Activated CD4-positive, alpha-beta T cell treated with anti-CD3 and anti-CD28 coated beads for 36 hours (primary cell): ENCODE measurements around the gene SNTN. TPM values are rescaled to one million over a fixed set of nuclear protein-coding genes. Genes with fewer than 3 reads are reported as not detected.
"Not testable (repeated sequence)": the region's sequence is repeated elsewhere in the genome, so short reads cannot be mapped to it uniquely, and the experiment has no call there.

Source experiments
- ATAC-seq: fragments of 200-7000 bp; cut with Tn5 transposase; one replicate; pipeline ENCODE4 v1.10.0; 2021; ENCODE audit warnings: mild to moderate bottlenecking, moderate library complexity
- CTCF ChIA-PET: fragments of 350-600 bp; sonication (Branson Sonifier 250); formaldehyde crosslinking; loops from one replicate; lab custom pipeline; 2021; ENCODE audit warnings: antibody characterized with exemption; lab: Charles Lee
- POLR2A ChIA-PET: fragments of 350-600 bp; sonication (Branson Sonifier 250); formaldehyde crosslinking; loops from one replicate; lab custom pipeline; 2021; ENCODE audit warnings: antibody characterized with exemption, inconsistent platforms; lab: Charles Lee
- DNase-seq: peaks from one replicate; pipeline ENCODE4 v3.0.0-alpha.2; 2020
- H3K27ac Mint-ChIP-seq: one replicate; pipeline ENCODE4 v1.8.0; 2021; ENCODE audit warnings: mixed read lengths
- H3K27me3 Mint-ChIP-seq: one replicate; pipeline ENCODE4 v1.8.0; 2021; ENCODE audit warnings: mixed read lengths
- H3K36me3 Mint-ChIP-seq: one replicate; pipeline ENCODE4 v1.8.0; 2021; ENCODE audit warnings: low read depth, mixed read lengths
- H3K4me1 Mint-ChIP-seq: one replicate; pipeline ENCODE4 v1.8.0; 2021; ENCODE audit warnings: mixed read lengths
- H3K4me3 Mint-ChIP-seq: one replicate; pipeline ENCODE4 v1.8.0; 2021; ENCODE audit warnings: mild to moderate bottlenecking, moderate library complexity, mixed read lengths
- H3K9me3 Mint-ChIP-seq: one replicate; pipeline ENCODE4 v1.8.0; 2021; ENCODE audit warnings: low read depth, mixed read lengths
- intact Hi-C, 2 experiments: fragments of 100-400 bp; cut with DNase I in 1 of 2; cut with micrococcal nuclease in 1 of 2; formaldehyde crosslinking; loops; one replicate each; pipeline versions ENCODE4 v1.14.2 to v1.15.1; 2022 to 2024; cut with DNase I, micrococcal nuclease
- total RNA-seq, 2 experiments: library from RNA; stranded (reverse); gene quantifications; one replicate each; pipeline ENCODE4 v1.2.3, GENCODE V29; 2021

The SNTN gene
- total RNA-seq, 2 experiments from 2014 or later, result not detected

DNA sequence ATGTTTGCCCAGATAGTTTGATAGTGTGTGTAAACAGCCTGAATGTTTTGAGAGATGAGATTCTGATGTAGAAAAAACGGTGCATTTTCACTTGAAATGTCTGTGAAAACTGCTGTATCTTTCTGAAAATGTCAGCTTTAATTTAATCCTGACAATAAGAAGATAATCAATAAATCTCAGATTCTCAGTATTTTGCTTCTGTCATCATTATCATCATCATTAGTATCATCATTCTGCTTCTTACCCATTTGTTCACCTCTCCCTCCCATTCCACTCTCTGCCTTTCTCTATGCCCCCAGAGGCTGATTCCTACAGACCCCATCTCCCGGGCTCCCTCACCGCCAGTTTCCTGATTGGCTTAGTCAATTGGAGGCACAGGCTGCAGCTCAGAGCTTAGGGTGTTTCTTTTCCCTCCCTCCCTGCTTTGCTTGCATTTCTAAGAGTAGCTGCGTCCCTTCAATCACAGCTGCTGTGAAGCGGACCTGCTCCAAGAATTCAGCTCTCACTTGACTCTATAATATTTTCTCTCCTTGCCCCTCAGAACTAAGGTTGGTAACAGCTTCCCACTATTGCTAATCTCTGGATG, 8.2 kb upstream of the SNTN start:
- ChIA-PET CTCF (interaction anchor here (0.8 kb wide), 1 partner anchor 340 kb away, joined by 3 read pairs; no protein-coding TSS in a partner anchor), POLR2A (no interaction called here)
- DNase-seq (no peak), ATAC-seq (no peak)
- Mint-ChIP-seq H3K36me3 (no peaks in the 10 kb centered on the region), H3K27me3 (peaks cover 4% of the 10 kb centered on the region), H3K27ac (no peak overlapping the region), H3K9me3 (peaks cover 6% of the 10 kb centered on the region), H3K4me3 (no peak overlapping the region), H3K4me1 (no peaks in the 10 kb centered on the region)
- intact Hi-C loops, result no loop called here

- H3K27me3 Mint-ChIP-seq, DNase-seq, H3K9me3 Mint-ChIP-seq, ATAC-seq, POLR2A ChIA-PET, H3K4me3 Mint-ChIP-seq, H3K36me3 Mint-ChIP-seq, H3K4me1 Mint-ChIP-seq, intact Hi-C loops, H3K27ac Mint-ChIP-seq: not testable (repeated sequence)
- CTCF ChIA-PET, result interaction anchor here (0.8 kb wide), 1 partner anchor 341 kb away, joined by 3 read pairs; no protein-coding TSS in a partner anchor
These were observed 7.3 kb upstream of the SNTN start for GRCh38 chr3:63644928-63645781.

- Mint-ChIP-seq H3K4me3 (no peak overlapping the region), H3K27ac (no peak overlapping the region), H3K9me3 (no peaks in the 10 kb centered on the region), H3K27me3 (peaks cover 3% of the 10 kb centered on the region), H3K36me3 (no peaks in the 10 kb centered on the region), H3K4me1 (no peaks in the 10 kb centered on the region)
- CTCF ChIA-PET, result no interaction called here
- POLR2A ChIA-PET, result no interaction called here
- ATAC-seq, result no peak
- intact Hi-C loops, result no loop called here
- DNase-seq, result no peak
These were observed 1.7 kb downstream of the SNTN start for GRCh38 chr3:63654211-63654610.

DNA sequence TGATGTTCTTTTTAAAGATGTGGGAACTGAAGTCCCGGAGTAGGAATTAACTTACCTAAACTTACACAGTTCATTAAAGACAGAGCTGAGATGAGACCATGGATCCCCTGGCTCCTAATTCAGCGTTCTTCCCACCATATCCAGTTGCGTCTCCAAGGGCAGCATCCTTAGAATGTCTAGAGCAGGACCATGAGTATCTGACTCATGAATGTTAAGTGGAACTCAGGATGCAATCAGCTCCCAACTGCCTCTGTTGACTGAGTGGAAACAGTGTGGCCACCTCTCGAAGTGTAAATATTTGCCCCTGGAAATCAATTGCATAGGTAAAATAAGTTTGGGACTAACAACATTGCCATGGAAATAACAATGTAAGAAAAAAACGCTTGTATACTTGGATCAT, 2.5 kb downstream of the SNTN start:
- no peak for ATAC-seq
- peaks cover 3% of the 10 kb centered on the region for H3K27me3 Mint-ChIP-seq
- ChIA-PET CTCF (no interaction called here), POLR2A (no interaction called here)
- intact Hi-C loops, result no loop called here
- H3K36me3 Mint-ChIP-seq, result no peaks in the 10 kb centered on the region
- no peak overlapping the region for H3K27ac Mint-ChIP-seq
- H3K4me1 Mint-ChIP-seq, result no peaks in the 10 kb centered on the region
- no peak overlapping the region for H3K4me3 Mint-ChIP-seq
- no peaks in the 10 kb centered on the region for H3K9me3 Mint-ChIP-seq
- no peak for DNase-seq

DNA sequence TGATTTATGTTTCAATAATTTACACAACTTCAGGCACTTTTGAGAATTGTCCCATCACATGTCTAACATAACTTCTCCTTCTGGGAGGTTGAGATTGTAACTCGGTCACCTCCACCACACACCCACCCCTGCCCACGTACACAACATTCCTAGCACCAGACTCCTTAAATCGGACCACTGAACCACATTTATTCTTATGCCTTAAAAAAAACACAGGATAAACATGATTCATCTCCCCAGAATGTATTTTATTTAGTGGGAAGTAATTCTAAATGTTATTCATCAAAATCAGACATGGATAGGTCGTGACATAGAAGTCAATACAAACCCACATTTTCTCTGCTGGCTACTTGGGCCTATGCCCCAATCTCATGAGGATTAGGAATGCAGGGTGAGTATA, 3.0 kb downstream of the SNTN start:
- Mint-ChIP-seq H3K27ac (no peak overlapping the region), H3K4me3 (no peak overlapping the region), H3K27me3 (peaks cover 5% of the 10 kb centered on the region), H3K9me3 (no peaks in the 10 kb centered on the region), H3K4me1 (no peaks in the 10 kb centered on the region), H3K36me3 (no peaks in the 10 kb centered on the region)
- intact Hi-C loops, result no loop called here
- DNase-seq (no peak), ATAC-seq (no peak)
- ChIA-PET POLR2A (no interaction called here), CTCF (no interaction called here)

DNA sequence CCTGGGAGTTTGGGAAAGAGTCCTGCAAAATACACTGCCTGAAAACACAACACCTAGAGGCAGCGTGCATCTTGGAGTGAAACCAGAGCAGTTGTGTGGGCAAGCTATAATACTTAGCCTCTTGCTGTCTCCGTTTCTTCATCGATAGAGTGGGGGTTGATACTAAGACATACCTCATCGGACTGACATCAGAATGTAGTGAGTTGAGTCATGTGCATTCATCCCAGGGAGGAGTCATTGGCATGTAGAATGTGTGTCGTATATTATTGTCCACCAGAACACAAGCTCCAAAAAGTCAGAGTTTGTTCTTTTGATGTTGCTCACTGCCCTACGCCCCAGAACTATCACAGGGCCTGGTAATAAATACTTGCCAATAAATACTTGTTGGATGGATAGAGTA, 4.3 kb downstream of the SNTN start:
- no peaks in the 10 kb centered on the region for H3K36me3 Mint-ChIP-seq
- H3K4me1 Mint-ChIP-seq, result no peaks in the 10 kb centered on the region
- peaks cover 5% of the 10 kb centered on the region for H3K27me3 Mint-ChIP-seq
- ChIA-PET CTCF (no interaction called here), POLR2A (no interaction called here)
- no peaks in the 10 kb centered on the region for H3K9me3 Mint-ChIP-seq
- intact Hi-C loops, result no loop called here
- no peak overlapping the region for H3K27ac Mint-ChIP-seq
- DNase-seq, result no peak
- no peak overlapping the region for H3K4me3 Mint-ChIP-seq
- ATAC-seq, result no peak

- intact Hi-C loops, result no loop called here
- Mint-ChIP-seq H3K27ac (no peak overlapping the region), H3K36me3 (no peaks in the 10 kb centered on the region), H3K27me3 (peaks cover 5% of the 10 kb centered on the region), H3K9me3 (no peaks in the 10 kb centered on the region), H3K4me3 (no peak overlapping the region), H3K4me1 (no peaks in the 10 kb centered on the region)
- ChIA-PET CTCF (no interaction called here), POLR2A (no interaction called here)
- DNase-seq (no peak), ATAC-seq (no peak)
These were observed 8.8 kb downstream of the SNTN start for GRCh38 chr3:63661242-63661641.

DNA sequence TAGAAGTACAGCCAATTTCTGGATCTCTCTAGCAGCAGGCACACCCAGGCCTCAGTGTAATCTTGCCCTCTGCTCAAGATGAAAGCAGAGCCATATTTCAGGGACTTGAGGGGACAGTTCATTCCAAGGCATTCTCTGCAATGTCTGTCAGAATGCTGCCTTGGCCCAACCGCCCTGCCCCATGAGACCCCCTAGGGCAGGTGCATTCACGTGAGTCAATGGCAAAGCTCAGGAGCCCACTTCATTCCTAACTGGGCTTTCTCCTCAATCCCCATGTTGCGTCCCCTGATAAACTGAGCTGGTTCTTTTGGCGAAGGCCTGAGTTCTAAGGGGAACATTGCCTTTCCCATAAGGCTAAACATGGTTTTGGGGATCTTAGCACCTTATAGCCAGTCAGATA, 9.5 kb downstream of the SNTN start:
- ChIA-PET POLR2A (no interaction called here), CTCF (no interaction called here)
- DNase-seq (no peak), ATAC-seq (no peak)
- Mint-ChIP-seq H3K27me3 (peaks cover 5% of the 10 kb centered on the region), H3K36me3 (no peaks in the 10 kb centered on the region), H3K9me3 (no peaks in the 10 kb centered on the region), H3K4me1 (no peaks in the 10 kb centered on the region), H3K4me3 (no peak overlapping the region), H3K27ac (no peak overlapping the region)
- intact Hi-C loops, result no loop called here

- H3K36me3 Mint-ChIP-seq, result no peaks in the 10 kb centered on the region
- ATAC-seq, result no peak
- no peak for DNase-seq
- ChIA-PET CTCF (no interaction called here), POLR2A (no interaction called here)
- H3K27me3 Mint-ChIP-seq, result peaks cover 5% of the 10 kb centered on the region
- no peak overlapping the region for H3K4me3 Mint-ChIP-seq
- no peaks in the 10 kb centered on the region for H3K9me3 Mint-ChIP-seq
- intact Hi-C loops, result no loop called here
- no peaks in the 10 kb centered on the region for H3K4me1 Mint-ChIP-seq
- no peak overlapping the region for H3K27ac Mint-ChIP-seq
These were observed 10.0 kb downstream of the SNTN start for GRCh38 chr3:63662500-63662899.

- intact Hi-C loops, result no loop called here
These were observed 18.1 kb downstream of the SNTN start for GRCh38 chr3:63670544-63670943.

GRCh38 chr3:63673111-63673510, 20.6 kb downstream of the SNTN start:
- Mint-ChIP-seq H3K4me1 (no peaks in the 10 kb centered on the region), H3K4me3 (no peak overlapping the region), H3K27me3 (no peaks in the 10 kb centered on the region), H3K9me3 (no peaks in the 10 kb centered on the region), H3K36me3 (no peaks in the 10 kb centered on the region), H3K27ac (no peak overlapping the region)
- DNase-seq, result no peak
- no peak for ATAC-seq
- CTCF ChIA-PET, result interaction anchor here (1.5 kb wide), 1 partner anchor 11 kb away, joined by 3 read pairs; no protein-coding TSS in a partner anchor
- POLR2A ChIA-PET, result no interaction called here
- intact Hi-C loops, result no loop called here

More at GRCh38 chr3:63670544-63670943, 18.1 kb downstream of the SNTN start:
- H3K27me3 Mint-ChIP-seq, result no peaks in the 10 kb centered on the region
- ATAC-seq, result no peak
- no peak overlapping the region for H3K4me3 Mint-ChIP-seq
- no peaks in the 10 kb centered on the region for H3K36me3 Mint-ChIP-seq
- H3K27ac Mint-ChIP-seq, result no peak overlapping the region
- no peaks in the 10 kb centered on the region for H3K4me1 Mint-ChIP-seq
- ChIA-PET POLR2A (no interaction called here), CTCF (no interaction called here)
- no peaks in the 10 kb centered on the region for H3K9me3 Mint-ChIP-seq
- DNase-seq, result no peak

GRCh38 chr3:63674586-63674985, 22.1 kb downstream of the SNTN start:
- H3K4me3 Mint-ChIP-seq, result no peak overlapping the region
- H3K9me3 Mint-ChIP-seq, result no peaks in the 10 kb centered on the region
- ATAC-seq (no peak), DNase-seq (no peak)
- no peaks in the 10 kb centered on the region for H3K27me3 Mint-ChIP-seq
- CTCF ChIA-PET, result no interaction called here
- intact Hi-C loops, result no loop called here
- POLR2A ChIA-PET, result no interaction called here
- no peaks in the 10 kb centered on the region for H3K4me1 Mint-ChIP-seq
- no peaks in the 10 kb centered on the region for H3K36me3 Mint-ChIP-seq
- H3K27ac Mint-ChIP-seq, result no peak overlapping the region
